Trophoblast cell (in vitro differentiated cells and primary cell): Measurements from ENCODE around the gene WDR54.
"Not testable (repeated sequence)": the region's sequence is repeated elsewhere in the genome, so short reads cannot be mapped to it uniquely, and the experiment has no call there.

Source experiments
- DNase-seq, 2 donors: peaks; one replicate each; pipeline ENCODE4 v3.0.0-alpha.2; 2016
- H2AFZ ChIP-seq: 2 replicates; pipeline ENCODE4 v1.6.1; 2013; ENCODE audit warnings: low read length, moderate library complexity, mild to moderate bottlenecking; ENCODE audit not compliant: insufficient read depth, poor library complexity
- H2AK5ac ChIP-seq: 2 replicates; pipeline ENCODE4 v1.6.1; 2013; ENCODE audit warnings: mild to moderate bottlenecking, low read length
- H2BK120ac ChIP-seq: 2 replicates; pipeline ENCODE4 v1.6.1; 2013; ENCODE audit warnings: low read length, mild to moderate bottlenecking, moderate library complexity; ENCODE audit not compliant: insufficient read depth, poor library complexity
- H2BK12ac ChIP-seq: 2 replicates; pipeline ENCODE4 v1.6.1; 2013; ENCODE audit warnings: mild to moderate bottlenecking, low read length, moderate library complexity
- H2BK5ac ChIP-seq: 2 replicates; pipeline ENCODE4 v1.6.1; 2013; ENCODE audit warnings: low read length, low read depth, moderate library complexity, mild to moderate bottlenecking; ENCODE audit not compliant: poor library complexity
- H3K14ac ChIP-seq: 2 replicates; pipeline ENCODE4 v1.6.1; 2013; ENCODE audit warnings: mild to moderate bottlenecking, low read length
- H3K18ac ChIP-seq: 2 replicates; pipeline ENCODE4 v1.6.1; 2013; ENCODE audit warnings: mild to moderate bottlenecking, low read length
- H3K23ac ChIP-seq: 2 replicates; pipeline ENCODE4 v1.6.1; 2013; ENCODE audit warnings: low read length
- H3K27ac ChIP-seq: 2 replicates; pipeline ENCODE4 v1.5.1; 2013; ENCODE audit warnings: low read depth, mild to moderate bottlenecking, inconsistent platforms, low read length, moderate library complexity
- H3K27me3 ChIP-seq: 2 replicates; pipeline ENCODE4 v1.6.1; 2013; ENCODE audit warnings: inconsistent platforms, mild to moderate bottlenecking, low read length, moderate library complexity; ENCODE audit not compliant: insufficient read depth
- H3K36me3 ChIP-seq, 2 experiments: 1 replicate in 1 of 2; 2 replicates in 1 of 2; pipeline ENCODE4 v1.6.1; 2013; ENCODE audit warnings: low read length in 2 of 2, mild to moderate bottlenecking in 2 of 2, moderate library complexity in 1 of 2; ENCODE audit not compliant: insufficient read depth in 2 of 2, control insufficient read depth in 1 of 2
- H3K4ac ChIP-seq: 2 replicates; pipeline ENCODE4 v1.6.1; 2013; ENCODE audit warnings: low read depth, mild to moderate bottlenecking, low read length, moderate library complexity
- H3K4me1 ChIP-seq, 2 experiments: 1 replicate in 1 of 2; 2 replicates in 1 of 2; pipeline ENCODE4 v1.6.1; 2013; ENCODE audit warnings: low read length in 2 of 2, mild to moderate bottlenecking in 2 of 2, moderate library complexity in 1 of 2; ENCODE audit not compliant: insufficient read depth in 2 of 2, control insufficient read depth in 1 of 2
- H3K4me2 ChIP-seq: 2 replicates; pipeline ENCODE4 v1.6.1; 2013; ENCODE audit warnings: inconsistent platforms, mild to moderate bottlenecking, low read length, moderate library complexity
- H3K4me3 ChIP-seq: 2 replicates; pipeline ENCODE4 v1.5.1; 2013; ENCODE audit warnings: mild to moderate bottlenecking, low read depth, low read length, inconsistent platforms
- H3K79me1 ChIP-seq: one replicate; pipeline ENCODE4 v1.6.1; 2013; ENCODE audit warnings: low read length
- H3K79me2 ChIP-seq: 2 replicates; pipeline ENCODE4 v1.6.1; 2013; ENCODE audit warnings: low read length, mild to moderate bottlenecking; ENCODE audit not compliant: control insufficient read depth, insufficient read depth, poor library complexity
- H3K9ac ChIP-seq: 2 replicates; pipeline ENCODE4 v1.6.1; 2013; ENCODE audit warnings: mild to moderate bottlenecking, low read length
- H3K9me3 ChIP-seq: 2 replicates; pipeline ENCODE4 v1.6.1; 2013; ENCODE audit warnings: low read depth, mild to moderate bottlenecking, control low read depth, inconsistent platforms, low read length; ENCODE audit not compliant: insufficient read depth
- H4K12ac ChIP-seq: 2 replicates; pipeline ENCODE4 v1.6.1; 2013; ENCODE audit warnings: low read depth, mild to moderate bottlenecking, low read length, moderate library complexity
- H4K8ac ChIP-seq: 2 replicates; pipeline ENCODE4 v1.6.1; 2013; ENCODE audit warnings: low read depth, mild to moderate bottlenecking, low read length, moderate library complexity
- H4K91ac ChIP-seq: one replicate; pipeline ENCODE4 v1.6.1; 2013; ENCODE audit warnings: low read depth, mild to moderate bottlenecking, low read length, moderate library complexity
- WGBS: extraction: QIAGEN DNeasy Blood & Tissue Kit; methylation state at CpG from one replicate; pipeline ENCODE4 v1.1.7; 2013; ENCODE audit warnings: missing lambda C conversion rate; ENCODE audit not compliant: insufficient read length, insufficient coverage; ENCODE audit errors: extremely low coverage; 5-methylcytosine and 5-hydroxymethylcytosine counted together

WDR54 gene

DNA sequence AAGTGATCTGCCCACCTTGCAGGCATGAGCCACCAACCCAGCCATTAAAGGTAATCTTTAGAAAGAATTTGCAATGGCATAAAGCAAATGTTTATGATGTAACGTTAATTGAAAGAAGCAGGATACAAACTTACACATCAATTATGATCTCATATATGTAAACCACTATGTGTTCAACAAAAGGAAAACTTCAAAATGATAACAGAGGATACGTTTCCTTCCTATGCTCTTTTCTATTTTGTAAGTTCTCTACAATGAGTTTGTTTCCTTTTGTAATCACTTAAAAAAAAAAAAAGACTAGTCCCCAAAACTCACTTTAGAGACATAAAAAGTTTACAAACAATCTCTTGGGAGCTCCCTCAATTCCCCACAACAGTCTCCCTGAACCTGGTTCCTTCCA, 1.5 kb upstream of the WDR54 start:
- Histone ChIP-seq H4K8ac (no peak overlapping the region), H3K23ac (no peak overlapping the region), H3K27me3 (no peaks in the 10 kb centered on the region), H2BK5ac (no peak overlapping the region), H4K12ac (no peak overlapping the region), H2BK120ac (no peak overlapping the region), H3K4me3 (no peak overlapping the region), H3K79me1 (no peaks in the 10 kb centered on the region), H3K4ac (no peak overlapping the region), H3K27ac (no peak overlapping the region), H4K91ac (no peak overlapping the region), H2BK12ac (no peak overlapping the region), H3K36me3 (peaks cover 0 to 2% of the 10 kb centered on the region in 2 experiments), H2AFZ (no peak overlapping the region), H3K14ac (no peak overlapping the region), H3K18ac (no peak overlapping the region), H3K9me3 (no peaks in the 10 kb centered on the region), H3K9ac (no peak overlapping the region), H3K4me2 (no peak overlapping the region), H3K79me2 (peaks cover 2% of the 10 kb centered on the region), H2AK5ac (no peak overlapping the region), H3K4me1 (peaks cover 6 to 9% of the 10 kb centered on the region in 2 experiments)
- DNase-seq, result no peak
- WGBS, result no CpG with 5 or more reads among the region's 2 CpGs

DNA sequence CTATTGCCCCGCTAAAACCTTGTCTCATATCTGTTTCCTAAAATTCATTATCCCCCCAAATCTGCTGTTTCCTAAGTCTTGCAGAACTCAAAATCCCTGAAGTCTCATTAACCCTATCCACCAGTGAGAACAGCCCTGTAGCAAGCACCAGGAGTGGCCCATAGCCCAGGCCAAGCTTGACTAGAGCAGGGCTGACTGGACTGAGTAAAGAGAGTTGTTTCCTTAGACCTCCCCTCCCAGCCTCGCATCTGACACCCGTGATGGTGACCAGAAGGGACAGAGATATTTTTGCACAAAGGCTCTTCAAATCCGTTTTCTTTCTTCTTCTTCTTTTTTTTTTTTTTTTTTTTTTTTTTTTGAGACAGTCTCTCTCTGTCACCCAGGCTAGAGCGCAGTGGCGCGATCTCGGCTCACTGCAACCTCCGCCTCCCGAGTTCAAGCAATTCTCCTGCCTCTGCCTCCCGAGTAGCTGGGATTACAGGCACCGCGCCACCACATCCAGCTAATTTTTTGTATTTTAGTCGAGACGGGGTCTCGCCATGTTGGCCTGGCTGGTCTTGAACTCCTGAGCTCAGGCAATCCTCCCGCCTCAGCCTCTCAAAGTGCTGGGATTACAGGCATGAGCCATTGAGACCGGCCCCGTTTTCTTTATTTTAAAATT, 957 bp upstream of the WDR54 start:
- not testable (repeated sequence) for H3K18ac ChIP-seq

DNA sequence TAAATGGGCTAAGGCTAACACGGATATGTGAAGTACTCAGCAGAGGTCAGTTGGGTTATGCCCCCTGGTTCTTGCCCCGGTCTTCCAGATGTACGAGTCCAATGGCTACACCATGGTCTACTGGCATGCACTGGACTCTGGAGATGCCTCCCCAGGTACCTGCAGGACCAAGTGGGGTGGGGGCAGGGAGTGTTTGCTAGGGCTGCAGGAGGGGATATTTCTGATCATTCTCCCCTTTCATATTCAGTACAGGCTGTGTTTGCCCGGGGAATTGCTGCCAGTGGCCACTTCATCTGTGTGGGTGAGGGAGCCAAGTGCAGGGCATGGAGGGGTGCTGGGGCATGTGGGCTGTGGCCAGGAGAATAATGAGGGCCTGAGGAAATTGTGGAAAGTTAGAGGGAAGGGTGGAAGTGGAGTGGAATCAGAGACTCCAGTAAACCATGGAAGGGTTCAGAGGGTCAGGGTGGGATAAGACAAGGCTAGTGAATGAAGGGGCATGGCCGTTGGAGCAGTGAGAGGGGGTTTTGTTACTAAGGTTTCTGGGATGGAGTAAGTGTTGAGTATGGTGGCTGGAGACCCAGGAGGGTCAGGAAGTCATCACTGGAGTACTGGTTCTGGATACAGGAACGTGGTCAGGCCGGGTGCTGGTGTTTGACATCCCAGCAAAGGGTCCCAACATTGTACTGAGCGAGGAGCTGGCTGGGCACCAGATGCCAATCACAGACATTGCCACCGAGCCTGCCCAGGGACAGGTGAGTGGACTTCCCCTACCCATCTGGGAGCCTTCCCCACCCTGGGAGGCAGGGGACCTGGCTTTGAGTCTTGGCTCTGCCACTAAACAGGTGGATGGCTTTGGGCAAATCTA, 1.9 kb downstream of the WDR54 start:
- no peak overlapping the region for H3K9ac ChIP-seq
- H2BK5ac ChIP-seq, result no peak overlapping the region
- H2BK120ac ChIP-seq, result no peak overlapping the region
- H4K8ac ChIP-seq, result no peak overlapping the region
- H3K4ac ChIP-seq, result no peak overlapping the region
- H4K91ac ChIP-seq, result no peak overlapping the region
- no peak overlapping the region for H3K4me2 ChIP-seq
- no peaks in the 10 kb centered on the region for H3K79me1 ChIP-seq
- no peak overlapping the region for H3K14ac ChIP-seq
- no peak overlapping the region for H3K23ac ChIP-seq
- H4K12ac ChIP-seq, result no peak overlapping the region
- no peak overlapping the region for H2AK5ac ChIP-seq
- no peak for DNase-seq
- no peak overlapping the region for H3K4me3 ChIP-seq
- H3K4me1 ChIP-seq, result peaks cover 6 to 9% of the 10 kb centered on the region in 2 experiments
- H3K79me2 ChIP-seq, result peaks cover 2% of the 10 kb centered on the region
- H3K18ac ChIP-seq, result no peak overlapping the region
- no peak overlapping the region for H2AFZ ChIP-seq
- H3K9me3 ChIP-seq, result no peaks in the 10 kb centered on the region
- H3K27me3 ChIP-seq, result no peaks in the 10 kb centered on the region
- WGBS, result no CpG with 5 or more reads among the region's 9 CpGs
- H3K27ac ChIP-seq, result no peak overlapping the region
- no peak overlapping the region for H2BK12ac ChIP-seq
- peaks cover 28 to 37% of the 10 kb centered on the region in 2 experiments for H3K36me3 ChIP-seq

More for the DNA sequence above, 957 bp upstream of the WDR54 start:
- H4K91ac ChIP-seq, H3K4me3 ChIP-seq, H3K4ac ChIP-seq, H3K79me1 ChIP-seq, H3K27me3 ChIP-seq, H3K9me3 ChIP-seq, H3K9ac ChIP-seq, H2BK12ac ChIP-seq, H4K8ac ChIP-seq, H3K79me2 ChIP-seq, H3K14ac ChIP-seq, H3K27ac ChIP-seq, H3K4me1 ChIP-seq, DNase-seq, H3K36me3 ChIP-seq, H2BK5ac ChIP-seq, H3K4me2 ChIP-seq, H4K12ac ChIP-seq, H2BK120ac ChIP-seq, H2AK5ac ChIP-seq, H2AFZ ChIP-seq: not testable (repeated sequence)
- H3K23ac ChIP-seq, result peak overlapping the region; percentile 55
- no CpG with 5 or more reads among the region's 19 CpGs for WGBS

DNA sequence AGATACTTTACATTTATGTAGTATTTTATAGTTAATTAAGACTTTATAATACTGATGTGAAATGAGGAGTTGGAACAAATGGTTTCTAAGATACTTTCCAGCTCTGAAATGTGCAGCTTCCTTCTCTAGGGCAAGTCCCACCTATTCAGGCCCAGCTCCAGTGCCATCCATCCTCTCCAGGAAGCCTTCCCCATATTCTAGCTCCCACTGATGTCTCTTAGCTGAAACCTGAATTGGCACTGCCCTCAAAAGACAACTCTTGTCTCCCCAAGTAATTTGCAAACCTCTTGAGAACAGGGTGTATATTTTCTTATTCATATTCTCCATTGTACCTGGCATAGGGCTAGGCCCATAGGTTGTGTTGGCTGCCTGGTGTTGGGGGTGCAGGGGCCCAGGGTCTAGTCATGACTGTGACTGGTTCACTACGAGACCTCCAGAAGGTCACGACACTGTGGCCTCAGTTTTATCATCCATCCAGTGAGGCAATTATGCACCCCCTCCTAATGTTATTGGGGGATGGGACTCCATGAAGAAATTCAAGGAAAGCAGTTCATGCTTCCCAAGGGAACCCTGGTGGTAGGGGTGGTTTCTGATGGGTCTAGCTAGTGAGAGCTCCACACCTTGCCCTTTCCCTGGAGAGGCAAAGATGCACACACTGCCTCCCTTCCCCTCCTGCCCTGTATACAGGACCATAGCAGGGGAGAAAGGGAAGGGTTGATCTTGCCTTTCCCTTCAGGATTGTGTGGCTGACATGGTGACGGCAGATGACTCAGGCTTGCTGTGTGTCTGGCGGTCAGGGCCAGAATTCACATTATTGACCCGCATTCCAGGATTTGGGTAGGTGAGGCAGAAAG, 2.8 kb downstream of the WDR54 start:
- no CpG with 5 or more reads among the region's 5 CpGs for WGBS
- Histone ChIP-seq H2BK120ac (no peak overlapping the region), H3K4me3 (no peak overlapping the region)

More for the DNA sequence above, 2.8 kb downstream of the WDR54 start:
- H4K12ac ChIP-seq, result no peak overlapping the region
- no peak overlapping the region for H3K4ac ChIP-seq
- H3K79me2 ChIP-seq, result peaks cover 2% of the 10 kb centered on the region
- H3K4me1 ChIP-seq, result peaks cover 6 to 9% of the 10 kb centered on the region in 2 experiments
- no peak overlapping the region for H3K23ac ChIP-seq
- no peaks in the 10 kb centered on the region for H3K27me3 ChIP-seq
- H2AK5ac ChIP-seq, result no peak overlapping the region
- H2BK12ac ChIP-seq, result no peak overlapping the region
- no peak overlapping the region for H2BK5ac ChIP-seq
- no peak overlapping the region for H3K18ac ChIP-seq
- no peak overlapping the region for H4K91ac ChIP-seq
- DNase-seq, result peak; percentile 61 to 64
- no peak overlapping the region for H3K27ac ChIP-seq
- H3K9ac ChIP-seq, result no peak overlapping the region
- no peaks in the 10 kb centered on the region for H3K79me1 ChIP-seq
- no peak overlapping the region for H3K4me2 ChIP-seq
- H3K36me3 ChIP-seq, result peaks cover 35 to 46% of the 10 kb centered on the region in 2 experiments
- no peak overlapping the region for H4K8ac ChIP-seq
- no peak overlapping the region for H3K14ac ChIP-seq
- H3K9me3 ChIP-seq, result no peaks in the 10 kb centered on the region
- H2AFZ ChIP-seq, result no peak overlapping the region
